ENCODE results near the gene TANC1.

Gene TANC1

DNA sequence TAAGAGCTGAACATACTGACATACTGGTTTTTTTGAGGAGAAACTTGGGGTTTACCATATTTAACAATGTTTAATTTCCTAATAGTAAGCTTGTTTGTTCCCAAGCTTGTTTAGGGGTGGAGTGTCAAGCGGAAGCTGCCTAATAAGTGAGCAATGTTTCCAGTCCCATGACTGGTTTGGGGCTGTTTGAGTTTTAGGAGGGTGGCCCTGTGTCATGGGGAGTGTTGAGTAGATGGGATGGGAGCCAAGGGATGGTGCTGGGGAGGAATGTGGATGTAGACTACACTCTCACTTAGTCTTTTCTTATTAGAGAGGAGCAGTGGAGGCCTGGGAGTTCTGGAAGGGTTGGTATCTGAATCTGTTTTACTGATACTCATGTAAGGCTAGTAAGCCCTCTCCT, 128.5 kb downstream of the TANC1 start:
- no peak for DNase-seq (ENCODE audit: low read depth)
- TF ChIP-seq, protein P1, sequence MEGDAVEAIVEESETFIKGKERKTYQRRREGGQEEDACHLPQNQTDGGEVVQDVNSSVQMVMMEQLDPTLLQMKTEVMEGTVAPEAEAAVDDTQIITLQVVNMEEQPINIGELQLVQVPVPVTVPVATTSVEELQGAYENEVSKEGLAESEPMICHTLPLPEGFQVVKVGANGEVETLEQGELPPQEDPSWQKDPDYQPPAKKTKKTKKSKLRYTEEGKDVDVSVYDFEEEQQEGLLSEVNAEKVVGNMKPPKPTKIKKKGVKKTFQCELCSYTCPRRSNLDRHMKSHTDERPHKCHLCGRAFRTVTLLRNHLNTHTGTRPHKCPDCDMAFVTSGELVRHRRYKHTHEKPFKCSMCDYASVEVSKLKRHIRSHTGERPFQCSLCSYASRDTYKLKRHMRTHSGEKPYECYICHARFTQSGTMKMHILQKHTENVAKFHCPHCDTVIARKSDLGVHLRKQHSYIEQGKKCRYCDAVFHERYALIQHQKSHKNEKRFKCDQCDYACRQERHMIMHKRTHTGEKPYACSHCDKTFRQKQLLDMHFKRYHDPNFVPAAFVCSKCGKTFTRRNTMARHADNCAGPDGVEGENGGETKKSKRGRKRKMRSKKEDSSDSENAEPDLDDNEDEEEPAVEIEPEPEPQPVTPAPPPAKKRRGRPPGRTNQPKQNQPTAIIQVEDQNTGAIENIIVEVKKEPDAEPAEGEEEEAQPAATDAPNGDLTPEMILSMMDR (conservative IDR thresholded peaks at IDR 0.05; ENCODE audit: low read depth, low read length): no peak
- H3K4me3 ChIP-seq (ENCODE audit: low read length): no peak overlapping the region

- TF ChIP-seq, protein P1 (conservative IDR thresholded peaks at IDR 0.05; ENCODE audit: low read depth, low read length): no peak
- no peak for DNase-seq (ENCODE audit: low read depth)
- H3K4me3 ChIP-seq (ENCODE audit: low read length): no peak overlapping the region
Observed at GRCh38 chr2:159098361-159098760, 129.9 kb downstream of the TANC1 start.

DNA sequence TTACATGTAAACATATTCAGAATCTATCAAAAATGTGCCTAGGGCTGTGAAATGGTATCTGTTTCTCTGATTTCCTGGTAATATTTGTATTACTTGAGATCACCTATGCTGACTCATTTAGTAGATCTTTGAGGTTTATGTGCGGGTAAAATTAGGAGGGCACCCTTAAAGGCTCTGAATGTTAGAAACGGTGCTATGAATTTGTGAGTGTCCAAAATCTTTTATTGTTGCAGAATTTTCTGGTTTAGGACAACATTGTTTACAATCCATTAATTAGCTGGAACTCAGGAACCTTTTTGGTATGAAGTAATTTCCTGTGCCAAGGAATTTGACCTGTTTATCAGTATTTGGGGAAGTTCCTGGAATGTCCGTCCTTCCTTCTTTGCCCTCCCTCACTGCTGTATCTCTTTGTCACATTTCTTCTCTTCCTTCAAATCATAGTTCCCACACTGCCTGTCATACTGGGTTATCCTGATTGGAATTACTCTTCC, 130.5 kb downstream of the TANC1 start:
- no peak overlapping the region for H3K4me3 ChIP-seq (ENCODE audit: low read length)
- DNase-seq (ENCODE audit: low read depth): no peak
- TF ChIP-seq, protein P1 (conservative IDR thresholded peaks at IDR 0.05; ENCODE audit: low read depth, low read length): no peak

DNA sequence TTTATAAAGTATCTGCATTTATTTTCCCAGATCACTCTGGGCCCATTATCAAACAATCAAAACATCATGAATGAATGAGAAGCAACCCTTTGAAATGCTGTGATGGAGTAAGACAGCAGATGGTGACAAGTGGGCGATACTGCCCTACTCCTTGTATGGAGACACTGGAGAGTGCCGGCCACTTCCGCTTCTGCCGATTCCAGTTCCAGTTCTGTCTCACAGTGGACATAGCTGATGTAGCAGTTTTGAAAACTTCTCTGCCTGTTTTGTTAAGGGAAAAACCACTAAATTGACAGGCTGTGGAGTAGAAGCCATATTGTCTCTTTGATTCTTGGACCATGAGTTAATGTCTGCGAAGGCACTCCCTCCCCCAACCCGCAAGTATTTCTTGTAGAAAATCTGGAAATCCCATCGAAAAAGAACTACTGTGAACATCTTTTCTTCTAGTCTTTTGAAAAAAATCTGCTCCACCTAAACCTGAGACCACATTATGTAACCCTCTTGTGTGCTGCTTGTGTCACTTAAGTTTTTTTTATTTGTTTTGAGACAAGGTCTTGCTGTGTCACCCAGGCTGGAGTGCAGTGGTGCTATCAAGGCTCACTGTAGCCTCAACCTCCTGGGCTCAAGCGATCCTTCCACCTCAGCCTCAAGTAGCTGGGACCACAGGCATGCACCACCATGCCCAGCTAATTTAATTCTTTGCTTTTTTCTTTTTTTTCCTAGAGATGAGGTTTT, 133.5 kb downstream of the TANC1 start:
- DNase-seq (ENCODE audit: low read depth): no peak
- TF ChIP-seq, protein P1 (conservative IDR thresholded peaks at IDR 0.05; ENCODE audit: low read depth, low read length): no peak
- H3K4me3 ChIP-seq (ENCODE audit: low read length): no peak overlapping the region

DNA sequence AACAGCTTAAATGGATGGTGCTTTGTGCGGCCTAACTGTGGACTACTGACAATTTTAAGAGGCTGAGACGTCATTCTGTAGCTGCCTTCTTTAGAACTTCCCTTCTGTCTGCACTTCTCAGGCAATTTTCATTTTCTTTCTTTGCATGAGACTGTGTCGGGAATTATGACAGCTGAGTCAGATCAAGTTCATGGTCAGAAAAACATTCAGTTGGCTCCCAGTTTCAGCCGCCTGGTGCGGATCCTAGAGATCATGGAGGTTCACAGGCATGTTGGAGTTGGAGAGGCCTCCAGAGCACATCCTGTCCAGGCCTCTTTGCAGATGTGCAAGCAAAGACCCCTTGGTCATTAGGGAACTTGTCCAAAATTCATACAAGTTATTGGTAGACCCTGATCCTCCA, 135.0 kb downstream of the TANC1 start:
- TF ChIP-seq, protein P1 (conservative IDR thresholded peaks at IDR 0.05; ENCODE audit: low read depth, low read length): no peak
- no peak overlapping the region for H3K4me3 ChIP-seq (ENCODE audit: low read length)
- no peak for DNase-seq (ENCODE audit: low read depth)

DNA sequence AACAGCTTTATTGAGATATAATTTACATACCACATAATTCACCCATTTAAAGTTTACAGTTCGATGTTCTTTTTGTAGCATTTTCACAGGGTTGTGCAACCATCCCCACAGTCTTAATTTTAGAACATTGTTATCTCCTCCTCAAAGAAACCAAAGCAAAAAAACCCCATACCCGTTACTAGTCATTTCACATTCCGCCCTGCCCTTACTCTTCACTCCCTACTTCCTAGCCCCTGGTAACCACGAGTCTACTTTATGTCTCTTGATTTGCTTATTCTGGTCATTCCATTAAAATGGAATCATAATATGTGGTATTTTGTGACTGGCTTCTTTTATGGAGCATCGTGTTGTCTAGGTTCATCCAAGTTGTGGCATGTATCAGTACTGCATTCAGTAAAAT, 137.7 kb downstream of the TANC1 start:
- H3K4me3 ChIP-seq (ENCODE audit: low read length): no peak overlapping the region
- no peak for DNase-seq (ENCODE audit: low read depth)
- TF ChIP-seq, protein P1 (conservative IDR thresholded peaks at IDR 0.05; ENCODE audit: low read depth, low read length): no peak

All from retinal pigment epithelial cell (primary cell).